Neutrophil (primary cell): Measurements from ENCODE around the gene ST3GAL3.

Source experiments
- H3K27ac ChIP-seq: fragments of 200-600 bp; sonication (generic); 2 replicates; pipeline ENCODE4 v1.5.1; 2016; ENCODE audit warnings: mild to moderate bottlenecking, moderate library complexity
- H3K27me3 ChIP-seq: fragments of 200-600 bp; sonication (generic); 2 replicates; pipeline ENCODE4 v1.6.0; 2016; ENCODE audit warnings: mild to moderate bottlenecking
- H3K36me3 ChIP-seq: fragments of 200-600 bp; sonication (generic); 2 replicates; pipeline ENCODE4 v1.5.1; 2017
- H3K4me1 ChIP-seq, 2 experiments: fragments of 200-600 bp in 1 of 2; sonication (generic) in 1 of 2; 1 replicate in 1 of 2; 2 replicates in 1 of 2; pipeline versions ENCODE4 v1.5.1 to v1.6.1; 2013 to 2016; ENCODE audit warnings: low read depth in 1 of 2, low read length in 1 of 2, mild to moderate bottlenecking in 1 of 2, moderate library complexity in 1 of 2; ENCODE audit not compliant: control insufficient read depth in 1 of 2, insufficient read depth in 1 of 2
- H3K4me3 ChIP-seq, 2 experiments: fragments of 200-600 bp in 1 of 2; sonication (generic) in 1 of 2; 1 replicate in 1 of 2; 2 replicates in 1 of 2; pipeline ENCODE4 v1.5.1; 2013 to 2016; ENCODE audit warnings: low read depth in 1 of 2, low read length in 1 of 2, mild to moderate bottlenecking in 1 of 2, moderate library complexity in 1 of 2
- H3K9me3 ChIP-seq: fragments of 200-600 bp; sonication (generic); 2 replicates; pipeline ENCODE4 v1.5.1; 2016
- TF ChIP-seq, protein P1 (sequence below): fragments of 200-600 bp; sonication (generic); IDR thresholded peaks from 2 replicates; pipeline ENCODE4 v1.5.1; 2016; ENCODE audit warnings: antibody characterized with exemption

ST3GAL3 gene

GRCh38 chr1:43861337-43861736 is 154.0 kb downstream of the ST3GAL3 start:
- Histone ChIP-seq H3K27me3 (no peaks in the 10 kb centered on the region), H3K4me1 (no peaks in the 10 kb centered on the region), H3K36me3 (no peaks in the 10 kb centered on the region), H3K4me3 (no peak overlapping the region), H3K27ac (no peak overlapping the region), H3K9me3 (no peaks in the 10 kb centered on the region)
- TF ChIP-seq, protein P1, sequence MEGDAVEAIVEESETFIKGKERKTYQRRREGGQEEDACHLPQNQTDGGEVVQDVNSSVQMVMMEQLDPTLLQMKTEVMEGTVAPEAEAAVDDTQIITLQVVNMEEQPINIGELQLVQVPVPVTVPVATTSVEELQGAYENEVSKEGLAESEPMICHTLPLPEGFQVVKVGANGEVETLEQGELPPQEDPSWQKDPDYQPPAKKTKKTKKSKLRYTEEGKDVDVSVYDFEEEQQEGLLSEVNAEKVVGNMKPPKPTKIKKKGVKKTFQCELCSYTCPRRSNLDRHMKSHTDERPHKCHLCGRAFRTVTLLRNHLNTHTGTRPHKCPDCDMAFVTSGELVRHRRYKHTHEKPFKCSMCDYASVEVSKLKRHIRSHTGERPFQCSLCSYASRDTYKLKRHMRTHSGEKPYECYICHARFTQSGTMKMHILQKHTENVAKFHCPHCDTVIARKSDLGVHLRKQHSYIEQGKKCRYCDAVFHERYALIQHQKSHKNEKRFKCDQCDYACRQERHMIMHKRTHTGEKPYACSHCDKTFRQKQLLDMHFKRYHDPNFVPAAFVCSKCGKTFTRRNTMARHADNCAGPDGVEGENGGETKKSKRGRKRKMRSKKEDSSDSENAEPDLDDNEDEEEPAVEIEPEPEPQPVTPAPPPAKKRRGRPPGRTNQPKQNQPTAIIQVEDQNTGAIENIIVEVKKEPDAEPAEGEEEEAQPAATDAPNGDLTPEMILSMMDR: no peak

DNA sequence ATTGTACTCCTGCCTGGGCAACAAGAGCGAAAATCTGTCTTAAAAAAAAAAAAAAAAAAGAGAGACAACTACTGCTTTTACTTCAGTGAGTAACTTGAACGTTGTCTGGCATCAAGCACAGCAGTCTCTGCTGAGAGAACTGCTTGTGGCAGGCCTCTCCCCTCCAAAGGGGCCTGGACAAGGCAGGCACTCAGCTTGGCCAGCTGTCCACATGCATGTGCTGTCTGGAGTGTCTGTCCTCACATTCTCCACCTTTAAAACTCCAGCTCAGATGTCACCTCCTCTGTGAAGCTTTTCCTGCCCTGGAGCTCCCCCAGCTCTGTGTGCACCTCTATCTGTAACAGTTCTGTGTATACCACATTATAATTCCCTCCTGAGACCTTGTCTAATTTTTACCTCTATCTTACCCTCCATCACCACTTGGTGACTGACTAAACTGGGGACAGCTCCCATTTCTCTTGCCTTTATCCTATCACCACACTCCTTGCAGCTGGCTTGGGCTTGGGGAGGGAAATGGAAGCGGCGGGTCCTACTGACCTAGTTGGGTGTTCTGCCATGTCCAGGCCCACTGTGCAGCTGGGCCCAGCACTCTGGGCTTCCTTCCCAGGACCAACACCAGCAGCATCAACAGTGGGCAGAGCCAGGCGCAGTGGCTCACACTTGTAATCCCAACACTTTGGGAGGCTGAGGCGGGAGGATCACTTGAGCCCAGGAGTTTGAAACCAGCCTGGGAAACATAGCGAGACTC is 154.8 kb downstream of the ST3GAL3 start:
- Histone ChIP-seq H3K4me3 (no peak overlapping the region), H3K27me3 (no peaks in the 10 kb centered on the region), H3K4me1 (no peaks in the 10 kb centered on the region), H3K27ac (no peak overlapping the region), H3K9me3 (no peaks in the 10 kb centered on the region), H3K36me3 (no peaks in the 10 kb centered on the region)
- TF ChIP-seq, protein P1: no peak

DNA sequence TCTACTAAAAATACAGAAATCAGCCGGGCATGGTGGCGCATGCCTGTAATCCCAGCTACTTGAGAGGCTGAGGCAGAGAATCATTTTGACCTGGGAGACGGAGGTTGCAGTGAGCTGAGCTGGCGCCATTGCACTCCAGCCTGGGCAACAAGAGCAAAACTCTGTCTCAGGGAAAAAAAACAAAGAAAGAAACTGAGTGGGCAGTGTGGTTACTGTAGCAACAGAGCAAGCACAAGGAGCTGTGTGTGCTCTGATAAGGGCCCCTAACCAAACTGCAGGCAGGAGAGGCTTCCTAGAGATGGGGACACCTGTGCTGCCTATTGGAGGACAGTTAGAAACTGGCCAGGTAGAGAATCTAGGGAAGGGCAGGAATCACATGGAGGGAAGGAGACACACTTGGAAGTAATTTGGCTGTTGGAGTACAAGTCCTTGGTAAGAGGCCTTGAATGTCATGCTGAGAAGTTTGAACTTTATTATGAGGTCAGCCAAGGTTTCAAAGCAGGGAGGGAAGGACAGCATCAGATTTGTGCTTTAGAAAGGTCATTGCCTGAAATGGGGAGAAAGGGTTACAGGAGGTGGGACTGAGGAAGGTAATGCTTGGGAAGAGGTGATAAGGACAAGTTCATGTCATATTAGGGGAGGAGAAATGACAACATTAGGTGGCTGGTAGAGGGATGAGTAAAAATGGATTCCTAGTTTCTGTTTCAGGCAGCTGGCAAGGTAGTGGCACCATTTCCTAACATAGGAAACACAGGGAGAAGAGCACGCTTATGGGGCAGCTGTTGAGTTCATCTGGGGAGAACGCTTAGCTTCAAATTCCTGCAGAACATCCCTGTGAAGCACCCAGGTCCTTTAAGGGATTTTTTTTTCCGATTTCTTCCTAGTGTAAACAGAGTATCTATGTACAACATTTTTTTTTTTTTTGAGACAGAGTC is 157.0 kb downstream of the ST3GAL3 start:
- no peaks in the 10 kb centered on the region for H3K9me3 ChIP-seq

DNA sequence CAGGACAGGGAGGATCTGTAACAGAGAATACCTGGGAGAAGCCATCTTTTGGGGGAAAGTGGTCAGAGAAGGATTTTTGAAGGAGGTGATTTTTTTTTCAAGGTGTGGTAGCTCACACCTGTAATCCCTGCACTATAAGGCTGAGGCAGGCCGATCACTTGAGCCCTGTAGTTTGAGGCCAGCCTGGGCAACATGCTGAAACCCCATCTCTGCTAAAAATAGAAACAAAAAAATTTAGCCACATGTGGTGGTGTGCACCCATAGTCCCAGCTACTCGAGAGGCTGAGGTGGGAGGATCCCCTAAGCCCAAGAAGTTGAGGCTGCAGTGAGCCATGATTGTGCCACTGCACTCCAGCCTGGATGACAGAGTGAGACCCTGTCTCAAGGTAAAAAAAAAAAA is 158.9 kb downstream of the ST3GAL3 start:
- no peak overlapping the region for H3K27ac ChIP-seq
- H3K27me3 ChIP-seq: no peaks in the 10 kb centered on the region
- TF ChIP-seq, protein P1: no peak
- no peak overlapping the region for H3K4me3 ChIP-seq
- no peaks in the 10 kb centered on the region for H3K9me3 ChIP-seq
- H3K4me1 ChIP-seq: no peaks in the 10 kb centered on the region
- no peaks in the 10 kb centered on the region for H3K36me3 ChIP-seq

More for the DNA sequence above, 157.0 kb downstream of the ST3GAL3 start:
- Histone ChIP-seq H3K27me3 (no peaks in the 10 kb centered on the region), H3K4me3 (no peak overlapping the region), H3K36me3 (no peaks in the 10 kb centered on the region), H3K4me1 (no peaks in the 10 kb centered on the region), H3K27ac (no peak overlapping the region)
- TF ChIP-seq, protein P1: no peak

- Histone ChIP-seq H3K36me3 (no peaks in the 10 kb centered on the region), H3K4me1 (no peaks in the 10 kb centered on the region), H3K9me3 (no peaks in the 10 kb centered on the region), H3K27ac (no peak overlapping the region), H3K27me3 (no peaks in the 10 kb centered on the region), H3K4me3 (no peak overlapping the region)
- TF ChIP-seq, protein P1: no peak
Observed at GRCh38 chr1:43867976-43868740, 160.8 kb downstream of the ST3GAL3 start.
